HG03039 (cell line): ENCODE measurements around the gene DTX4.

Source experiments
- ATAC-seq: cut with Tn5 transposase; IDR thresholded peaks from one replicate; pipeline ENCODE4 v1.9.1; 2021; ENCODE audit warnings: mild to moderate bottlenecking, moderate library complexity; ENCODE audit not compliant: unreplicated experiment

DTX4 gene

DNA sequence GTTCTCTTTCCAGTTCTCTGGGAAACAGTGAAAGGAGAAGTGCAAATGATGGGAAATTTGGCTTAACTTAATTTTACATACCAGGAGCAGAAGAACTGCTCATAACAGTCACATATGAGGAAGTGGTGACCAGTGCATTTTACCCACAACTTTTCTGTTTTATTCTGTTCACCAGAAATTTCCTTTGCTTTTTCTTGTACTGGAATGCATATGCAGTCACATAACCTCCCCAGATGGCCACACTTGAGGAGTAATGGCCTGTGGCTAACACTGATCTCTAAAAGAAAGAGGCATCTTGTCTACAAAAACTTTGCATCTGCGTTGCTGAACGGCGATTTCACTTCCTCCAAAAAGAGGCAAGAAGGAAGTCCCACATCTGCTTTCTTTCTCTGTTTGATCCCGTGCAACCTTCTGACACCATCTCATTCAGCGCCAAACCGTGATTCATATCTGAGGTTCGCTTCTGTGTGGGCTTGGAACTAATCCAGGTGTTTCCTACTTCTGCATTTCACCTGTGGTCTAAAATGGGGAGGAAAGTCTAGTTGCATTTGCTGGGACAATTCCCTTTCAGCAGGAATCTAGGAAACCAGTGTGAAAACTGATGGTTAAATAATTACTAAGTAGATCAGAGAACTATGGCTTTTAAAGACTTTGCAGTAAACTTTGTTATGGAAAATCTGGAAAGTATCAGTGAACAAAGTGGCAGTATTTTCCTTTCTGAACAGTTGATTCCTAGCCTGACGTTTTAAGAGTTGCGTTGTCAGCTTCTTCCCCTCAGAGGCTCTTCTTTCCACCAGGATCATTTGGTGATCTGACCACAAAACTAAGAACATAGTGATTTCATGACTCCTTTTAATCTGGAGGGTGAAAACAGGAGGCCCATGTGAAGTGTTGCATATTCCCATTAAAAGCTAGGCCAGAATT is 45.0 kb downstream of the DTX4 start:
- peak; percentile 79 for ATAC-seq

DNA sequence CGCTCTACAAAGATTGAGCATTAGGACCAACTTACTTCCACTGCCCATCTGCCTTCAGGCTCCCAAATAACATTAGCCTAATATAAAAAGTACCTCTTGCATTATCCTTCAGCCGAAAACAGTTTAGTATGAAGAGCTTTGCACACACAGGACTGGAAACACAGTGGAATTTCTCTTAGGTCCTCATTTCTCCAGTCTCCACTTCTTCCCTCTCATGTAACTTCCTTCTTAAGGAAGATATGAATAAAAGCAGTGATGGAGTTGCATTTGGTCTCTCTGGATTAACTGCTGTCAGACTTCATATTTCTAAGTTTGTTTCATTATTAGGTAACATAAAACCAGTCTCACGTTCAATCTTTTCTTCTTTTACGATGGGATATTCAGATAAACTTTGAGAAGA is 46.4 kb downstream of the DTX4 start:
- no peak for ATAC-seq

DNA sequence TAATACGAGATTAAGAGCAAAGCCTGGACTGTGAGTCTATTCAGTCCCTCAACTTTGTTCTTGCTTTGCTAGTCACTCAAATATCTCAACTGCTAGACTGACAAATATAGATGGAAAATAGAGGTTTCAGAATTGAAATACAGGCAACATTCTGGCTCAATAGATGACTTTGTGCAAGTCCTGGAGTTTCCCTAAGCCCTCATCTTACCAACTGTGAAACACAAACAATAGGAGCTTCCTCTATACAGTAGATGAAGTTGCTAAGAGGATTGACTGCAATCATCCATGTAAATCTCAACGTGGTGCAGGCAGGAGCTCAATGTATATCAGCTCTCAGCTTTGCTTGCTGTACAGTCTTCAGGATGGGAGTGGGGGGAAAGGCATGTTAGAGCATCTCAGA is 47.0 kb downstream of the DTX4 start:
- ATAC-seq = no peak

DNA sequence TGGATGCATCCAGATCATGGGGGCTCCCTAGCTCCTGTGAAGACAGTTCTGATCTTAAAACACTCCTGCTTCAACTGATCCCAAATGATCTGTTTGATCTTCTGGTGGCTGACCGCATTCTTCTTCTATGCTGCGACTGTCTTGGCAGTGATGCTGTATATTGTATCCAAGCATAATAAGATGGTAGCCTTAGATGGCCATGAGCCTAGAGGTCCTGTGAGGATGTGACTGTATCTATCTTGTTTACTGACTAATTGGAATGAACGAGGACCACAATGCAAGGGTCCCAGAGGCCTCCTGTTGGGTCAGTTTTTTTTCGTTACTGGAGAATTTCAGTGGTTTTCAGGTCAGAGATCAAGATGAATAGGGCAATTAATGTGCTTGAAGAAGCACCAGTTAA is 47.9 kb downstream of the DTX4 start:
- ATAC-seq = no peak

DNA sequence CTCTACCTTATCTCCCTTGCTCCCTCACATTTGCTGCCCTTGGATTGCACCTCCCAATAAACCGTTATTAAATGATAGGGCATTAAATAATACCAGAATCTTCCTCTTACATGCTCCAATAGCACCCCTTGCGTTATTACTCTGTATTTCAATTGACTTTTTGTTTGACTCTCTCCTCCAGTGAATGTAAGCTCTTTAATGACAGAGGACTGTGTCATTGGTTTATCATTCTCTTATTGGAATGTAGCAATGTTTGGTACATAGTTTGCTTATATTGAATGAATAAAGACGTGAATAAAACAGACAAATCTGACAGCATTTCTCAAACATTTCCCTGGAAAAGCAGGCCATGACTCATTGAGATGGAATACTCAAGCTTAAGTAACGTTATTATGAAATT is 49.5 kb downstream of the DTX4 start:
- no peak for ATAC-seq

DNA sequence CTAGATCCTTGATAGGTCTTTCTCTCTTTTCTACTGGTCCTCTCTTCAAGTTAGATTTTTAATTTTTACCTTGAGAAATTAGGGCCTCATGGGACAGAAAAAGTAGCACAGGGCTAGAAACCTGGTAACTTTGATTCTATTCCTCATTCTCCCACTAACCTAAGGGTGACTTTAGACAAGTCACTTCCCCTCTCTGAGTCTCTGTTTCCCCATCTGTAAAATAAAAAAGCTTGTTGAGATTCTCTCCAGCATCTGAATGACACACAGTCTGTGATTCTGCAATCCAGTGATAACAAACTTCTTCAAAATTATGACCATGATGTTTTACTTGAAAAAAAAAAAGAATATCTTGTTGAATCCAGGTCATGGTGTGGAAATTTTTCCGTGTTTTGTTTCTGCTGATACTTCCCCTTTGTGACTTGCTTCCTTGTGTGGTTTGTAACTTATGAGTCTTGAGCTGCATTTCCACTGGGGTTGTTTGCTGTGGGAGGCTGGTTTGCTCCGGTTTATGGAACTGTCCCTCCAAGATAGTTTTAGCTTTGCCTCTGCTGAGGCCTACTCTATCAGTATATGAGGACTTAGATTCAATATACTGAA is 50.6 kb downstream of the DTX4 start:
- no peak for ATAC-seq

DNA sequence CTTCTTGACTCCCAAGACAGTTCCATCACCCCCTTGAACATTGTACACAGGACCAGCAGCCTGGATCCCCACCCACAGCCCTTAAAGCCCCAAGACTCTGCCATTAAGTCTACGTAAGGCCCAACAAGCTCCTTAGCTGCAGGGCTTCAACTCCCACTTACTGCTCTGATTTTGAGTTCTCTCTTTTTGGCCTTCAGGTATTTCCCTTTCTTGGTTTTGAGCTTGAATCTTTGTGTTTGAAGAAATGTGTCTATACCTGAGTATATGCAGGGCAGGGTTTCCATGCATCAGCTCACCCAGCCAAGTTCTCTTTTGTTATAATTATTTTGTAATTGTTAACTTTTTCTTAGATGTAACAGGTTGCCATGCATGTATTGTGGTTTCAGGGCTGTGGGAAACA is 51.2 kb downstream of the DTX4 start:
- ATAC-seq = no peak

DNA sequence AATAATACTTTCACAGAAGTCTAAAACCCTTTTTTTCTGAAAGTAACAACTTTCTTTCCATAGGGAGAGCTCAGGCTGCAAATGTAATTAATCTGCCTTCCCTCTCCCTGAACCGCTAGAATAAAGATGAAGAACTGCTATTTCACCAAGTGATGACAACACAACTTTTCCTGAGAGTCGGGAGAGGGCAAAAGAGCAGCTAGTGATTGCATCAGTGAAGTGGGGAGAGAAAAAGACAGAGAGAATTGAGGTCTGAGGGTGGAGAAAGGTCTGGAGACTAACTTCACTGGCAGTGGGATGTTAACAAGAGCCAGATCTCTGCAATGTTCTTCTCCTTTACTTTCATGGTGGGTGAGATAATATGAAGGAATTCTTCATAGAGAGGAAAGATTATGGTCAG is 51.7 kb downstream of the DTX4 start:
- no peak for ATAC-seq

DNA sequence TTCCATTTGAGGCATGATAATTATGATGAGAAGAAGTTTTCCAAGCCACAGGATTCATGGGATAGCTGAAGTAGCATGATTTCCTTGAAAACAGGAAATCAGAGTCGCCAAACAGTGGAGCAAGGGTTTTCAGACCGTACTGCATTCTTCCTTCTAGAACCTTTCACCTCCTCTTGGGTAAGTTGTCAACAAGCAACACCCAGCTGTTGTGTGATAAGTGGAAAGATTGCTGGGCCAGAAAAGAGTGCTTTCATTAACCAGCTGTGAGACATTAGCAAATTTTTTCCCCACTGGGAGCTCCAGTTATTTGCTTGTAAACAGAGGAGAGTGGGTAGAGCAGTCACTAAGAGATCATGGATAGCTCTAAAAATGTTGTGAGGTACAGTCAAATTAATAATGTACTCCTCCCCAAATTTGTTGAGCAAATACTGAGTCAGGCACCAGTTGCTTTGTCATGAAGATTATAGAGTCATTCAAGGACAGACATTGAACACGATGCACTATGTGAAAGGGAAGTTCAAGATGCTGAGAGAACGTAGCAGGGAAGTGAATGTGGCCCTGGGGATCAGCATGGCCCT is 52.5 kb downstream of the DTX4 start:
- no peak for ATAC-seq

DNA sequence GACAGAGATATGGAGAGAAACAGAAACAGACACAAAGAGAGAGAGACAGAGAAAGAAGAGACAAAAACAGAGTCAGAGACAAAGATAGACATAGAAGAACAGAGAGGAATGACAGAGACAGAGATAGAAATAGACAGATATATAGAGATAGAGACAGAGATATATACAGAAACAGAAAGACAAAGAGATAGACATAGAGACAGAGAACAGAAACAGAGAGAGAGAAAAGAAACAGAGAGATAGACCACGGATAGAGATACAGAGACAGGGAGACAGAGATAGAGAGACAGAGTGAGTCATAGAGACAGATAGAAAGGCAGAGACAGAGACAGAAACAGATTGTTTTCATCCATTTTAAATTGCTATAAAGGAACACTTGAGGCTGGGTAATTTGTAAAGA is 53.1 kb downstream of the DTX4 start:
- ATAC-seq = no peak

DNA sequence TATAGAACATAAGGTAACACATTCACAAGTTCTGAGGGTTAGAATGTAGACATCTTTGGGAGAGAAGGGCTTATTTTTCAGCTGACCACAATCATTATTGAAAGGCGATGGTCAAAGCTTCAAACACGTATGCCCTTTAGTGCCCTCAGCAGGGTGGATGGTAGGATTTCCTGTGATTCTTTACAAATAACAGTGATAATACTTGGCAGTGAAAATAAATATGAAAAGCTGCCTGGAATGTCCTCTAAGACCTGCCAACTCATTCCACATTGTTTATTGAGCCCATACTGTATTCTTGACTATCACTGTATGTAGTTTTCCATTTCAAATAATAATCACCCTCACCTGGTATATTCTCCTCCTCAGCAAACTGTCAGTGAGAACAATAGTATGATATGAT is 54.5 kb downstream of the DTX4 start:
- no peak for ATAC-seq

DNA sequence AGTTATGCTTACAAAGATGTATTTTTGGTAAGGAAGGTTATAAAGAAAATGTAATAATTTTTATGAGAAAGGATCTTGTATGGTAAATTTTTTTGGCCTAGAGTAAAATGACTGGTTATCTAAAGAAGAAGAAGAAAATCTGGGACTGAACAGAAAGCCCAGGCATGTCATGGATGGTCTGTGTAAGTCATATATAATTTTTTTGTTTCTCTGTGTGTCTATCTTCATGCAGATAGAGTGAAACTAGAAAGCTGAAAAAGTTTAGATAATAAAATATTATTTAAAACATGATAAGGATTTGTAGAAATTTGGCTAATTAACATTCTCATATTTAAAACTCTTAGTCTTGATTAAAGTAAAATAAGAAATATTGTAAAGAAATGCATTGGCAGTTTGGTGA is 68.4 kb downstream of the DTX4 start:
- ATAC-seq = no peak

DNA sequence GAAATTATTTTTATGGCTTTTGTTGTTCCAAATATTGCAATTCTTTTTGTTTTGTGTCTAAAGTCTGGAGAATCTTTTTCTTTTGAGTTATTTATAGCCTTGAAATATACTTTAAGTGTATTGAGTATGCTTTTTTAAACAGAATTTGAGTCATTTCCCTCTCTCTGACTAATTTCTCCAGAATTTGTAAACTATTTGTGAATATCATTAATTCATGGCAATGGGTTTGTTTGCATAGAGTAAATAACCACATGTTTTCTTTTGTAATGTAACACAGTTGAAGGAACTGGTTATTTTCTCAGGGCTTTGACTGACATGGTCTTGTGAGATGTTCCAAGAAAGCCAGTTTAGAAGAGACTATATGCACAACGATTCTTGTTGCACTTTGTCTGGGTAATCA is 71.7 kb downstream of the DTX4 start:
- ATAC-seq = no peak

DNA sequence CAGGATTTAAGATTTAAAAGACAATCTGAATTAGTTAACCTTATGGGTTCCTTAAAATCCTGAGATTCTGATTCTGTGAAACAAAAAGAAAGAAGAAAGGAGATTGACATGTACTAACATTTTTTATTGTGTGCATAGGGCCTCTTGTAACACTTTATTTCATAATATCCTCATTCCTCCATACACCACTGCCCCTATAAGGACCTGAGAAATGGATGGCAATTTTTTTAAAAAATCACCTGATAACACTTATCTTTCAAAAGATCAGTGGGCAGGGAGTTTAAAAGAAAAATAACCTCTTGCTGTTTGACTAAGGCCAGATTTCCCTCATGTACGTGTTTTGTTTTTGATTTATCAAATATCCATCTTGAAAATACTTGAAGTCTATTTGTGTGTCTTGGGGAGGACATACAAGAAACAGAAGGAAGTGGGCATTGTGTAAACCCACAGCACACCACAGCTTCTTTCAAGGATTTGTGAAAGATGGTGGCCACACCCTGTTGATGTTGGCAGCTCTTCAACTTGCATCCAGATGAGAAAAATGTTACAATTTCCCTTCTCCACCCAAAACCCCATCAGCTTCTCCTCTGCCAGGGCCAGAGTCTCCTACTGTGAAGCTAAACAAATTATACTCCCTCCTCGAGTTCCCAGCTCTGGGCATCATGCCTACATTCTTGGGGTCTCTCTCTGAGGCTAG is 75.7 kb downstream of the DTX4 start:
- no peak for ATAC-seq

DNA sequence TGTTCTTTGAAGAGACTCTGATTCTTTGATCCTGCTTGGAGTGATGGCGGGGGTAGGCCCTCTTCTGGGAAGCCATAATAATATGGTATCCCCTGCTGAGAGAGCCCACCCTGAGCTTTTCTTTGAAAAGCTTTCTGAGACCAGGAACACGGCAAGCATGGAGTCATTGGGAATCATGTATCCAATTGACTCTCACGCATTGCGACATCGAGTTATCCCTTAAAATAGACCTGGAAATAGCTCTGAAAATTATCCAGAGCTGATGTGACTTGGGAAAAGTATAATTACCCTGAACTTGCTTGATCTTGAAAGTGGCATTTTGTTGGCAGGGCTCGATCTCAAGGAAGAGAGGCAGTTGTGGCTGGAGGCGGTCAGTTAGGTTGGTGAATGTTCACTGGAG is 77.6 kb downstream of the DTX4 start:
- ATAC-seq = no peak

DNA sequence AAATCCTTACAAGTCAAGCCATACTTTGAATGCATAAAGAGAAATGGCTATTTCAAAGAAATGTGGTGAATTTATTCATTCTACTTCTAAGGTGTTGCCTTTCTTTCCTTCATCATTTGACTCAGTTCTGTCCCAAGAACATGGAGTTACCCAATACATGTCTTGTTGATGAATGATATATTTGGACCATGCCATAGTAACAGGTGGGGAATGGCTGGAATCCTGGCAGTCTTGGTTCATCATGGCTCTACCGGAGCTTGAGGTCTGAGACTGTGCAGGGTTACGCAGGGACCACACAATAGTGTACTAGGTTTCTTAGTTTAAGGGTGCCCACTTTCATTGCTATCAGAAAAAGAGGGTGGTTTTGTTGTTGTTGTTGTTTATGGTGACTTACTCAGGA is 81.1 kb downstream of the DTX4 start:
- no peak for ATAC-seq

DNA sequence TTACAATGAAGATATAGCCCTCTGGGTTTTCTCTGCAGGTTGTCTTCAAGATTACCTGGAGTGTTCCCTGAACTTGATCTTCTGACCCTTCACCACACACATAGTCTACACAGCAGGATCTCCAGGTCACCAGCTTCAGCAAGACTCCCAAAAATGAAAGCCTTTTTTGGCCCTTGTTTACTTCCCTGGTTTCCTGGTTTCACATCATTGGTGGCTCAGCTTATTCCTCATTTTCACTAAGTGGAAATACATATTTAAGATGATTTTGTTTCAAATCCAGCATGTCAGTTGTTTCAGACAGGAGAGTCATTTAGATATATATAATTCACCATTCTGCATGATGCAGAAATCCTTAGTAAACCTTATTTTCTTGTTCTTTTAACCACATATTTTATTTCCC is 82.4 kb downstream of the DTX4 start:
- no peak for ATAC-seq

DNA sequence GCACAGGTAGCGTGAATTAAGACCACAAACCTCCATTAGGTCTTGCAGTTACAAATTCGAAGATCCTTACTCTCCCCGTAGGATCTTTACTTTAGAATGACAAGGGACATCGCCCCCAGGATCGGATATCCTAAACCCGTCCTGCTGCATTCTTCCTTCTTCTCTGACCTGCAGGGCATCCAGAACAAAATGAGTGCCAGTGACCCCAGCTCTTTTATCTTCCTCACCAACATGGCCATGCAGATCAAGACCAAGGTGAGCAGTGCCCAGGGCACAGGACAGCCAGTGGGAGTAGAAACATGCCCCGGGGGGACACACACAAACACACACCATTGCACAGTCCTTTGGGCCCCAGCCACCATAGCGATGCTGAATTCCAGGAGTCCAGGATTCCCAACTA is 83.3 kb downstream of the DTX4 start:
- no peak for ATAC-seq
